ENCODE results near the gene SPAG4. TPM values are rescaled to one million over a fixed set of nuclear protein-coding genes. Genes with fewer than 3 reads are reported as not detected.

The SPAG4 gene
- polyA plus RNA-seq, 1 experiment = 11.4 TPM

- Histone ChIP-seq H3K4me3 (ENCODE audit: low read depth, low read length) (no peak overlapping the region), H3K27me3 (ENCODE audit: control insufficient read depth, insufficient read depth, low read length) (no peaks in the 10 kb centered on the region), H3K36me3 (ENCODE audit: control insufficient read depth, insufficient read depth, low read length) (peaks cover 5% of the 10 kb centered on the region)
- no peak for TF ChIP-seq CTCF (IDR thresholded peaks at IDR 0.05; ENCODE audit: insufficient read depth, low read depth, low read length)
- ChIA-PET CTCF (no interaction called here), POLR2A (no interaction called here)
- no peak for DNase-seq (ENCODE audit: low read depth)
These were observed 37.8 kb downstream of the SPAG4 start for GRCh38 chr20:35653430-35653734.

GRCh38 chr20:35653893-35654292 is 38.3 kb downstream of the SPAG4 start:
- no peaks in the 10 kb centered on the region for H3K27me3 ChIP-seq (ENCODE audit: control insufficient read depth, insufficient read depth, low read length)
- H3K4me3 ChIP-seq (ENCODE audit: low read depth, low read length) = no peak overlapping the region
- CTCF ChIA-PET = interaction anchor here (0.7 kb wide), 1 partner anchor 64 kb away, joined by 3 read pairs; no protein-coding TSS in a partner anchor
- no peak for DNase-seq (ENCODE audit: low read depth)
- TF ChIP-seq CTCF (IDR thresholded peaks at IDR 0.05; ENCODE audit: insufficient read depth, low read depth, low read length) = no peak
- peaks cover 5% of the 10 kb centered on the region for H3K36me3 ChIP-seq (ENCODE audit: control insufficient read depth, insufficient read depth, low read length)
- POLR2A ChIA-PET = no interaction called here

- TF ChIP-seq CTCF (IDR thresholded peaks at IDR 0.05; ENCODE audit: insufficient read depth, low read depth, low read length) = no peak
- Histone ChIP-seq H3K27me3 (ENCODE audit: control insufficient read depth, insufficient read depth, low read length) (no peaks in the 10 kb centered on the region), H3K4me3 (ENCODE audit: low read depth, low read length) (no peak overlapping the region), H3K36me3 (ENCODE audit: control insufficient read depth, insufficient read depth, low read length) (peaks cover 5% of the 10 kb centered on the region)
- CTCF ChIA-PET = interaction anchor here (0.7 to 2.7 kb wide), 2 partner anchors 11 to 63 kb away, joined by 3 to 7 read pairs; no protein-coding TSS in a partner anchor
- DNase-seq (ENCODE audit: low read depth) = no peak
- POLR2A ChIA-PET = no interaction called here
These were observed 38.8 kb downstream of the SPAG4 start for GRCh38 chr20:35654415-35654814.

- ChIA-PET POLR2A (no interaction called here), CTCF (interaction anchor here (1.4 kb wide), 1 partner anchor 9 kb away, joined by 3 read pairs; no protein-coding TSS in a partner anchor)
- TF ChIP-seq CTCF (IDR thresholded peaks at IDR 0.05; ENCODE audit: insufficient read depth, low read depth, low read length) = no peak
- no peak for DNase-seq (ENCODE audit: low read depth)
- peaks cover 5% of the 10 kb centered on the region for H3K36me3 ChIP-seq (ENCODE audit: control insufficient read depth, insufficient read depth, low read length)
- H3K4me3 ChIP-seq (ENCODE audit: low read depth, low read length) = no peak overlapping the region
- H3K27me3 ChIP-seq (ENCODE audit: control insufficient read depth, insufficient read depth, low read length) = no peaks in the 10 kb centered on the region
These were observed 41.6 kb downstream of the SPAG4 start for GRCh38 chr20:35657271-35657670.

- Histone ChIP-seq H3K27me3 (ENCODE audit: control insufficient read depth, insufficient read depth, low read length) (no peaks in the 10 kb centered on the region), H3K4me3 (ENCODE audit: low read depth, low read length) (no peak overlapping the region), H3K36me3 (ENCODE audit: control insufficient read depth, insufficient read depth, low read length) (no peaks in the 10 kb centered on the region)
- TF ChIP-seq CTCF (IDR thresholded peaks at IDR 0.05; ENCODE audit: insufficient read depth, low read depth, low read length) = no peak
- DNase-seq (ENCODE audit: low read depth) = no peak
- CTCF ChIA-PET = interaction anchor here (0.6 to 1.9 kb wide), 2 partner anchors 41 to 139 kb away, joined by 3 to 8 read pairs; no protein-coding TSS in a partner anchor
- POLR2A ChIA-PET = interaction anchor here (0.7 kb wide), 1 partner anchor 18 kb away, joined by 3 read pairs; no protein-coding TSS in a partner anchor
These were observed 44.7 kb downstream of the SPAG4 start for GRCh38 chr20:35660122-35660937.
